ENCODE data around the gene IGSF3.

The IGSF3 gene

GRCh38 chr1:116667575-116668105 is at the start of gene IGSF3:
Gene IGSF3 (minus strand): TSS chr1:116667733. CDS start chr1:116666326, 1,407 bp downstream.
- DNase-seq: peak; percentile 45

- no peak for DNase-seq
Observed at GRCh38 chr1:116717318-116717717, 49.8 kb upstream of the IGSF3 start.

- DNase-seq: no peak
Observed at GRCh38 chr1:116716391-116716790, 48.9 kb upstream of the IGSF3 start.

GRCh38 chr1:116713474-116713873 is 45.9 kb upstream of the IGSF3 start:
- no peak for DNase-seq

- DNase-seq: no peak
Observed at GRCh38 chr1:116712510-116712909, 45.0 kb upstream of the IGSF3 start.

GRCh38 chr1:116711263-116711840 is 43.8 kb upstream of the IGSF3 start:
- DNase-seq: peak; percentile 39

GRCh38 chr1:116710420-116711262 is 43.1 kb upstream of the IGSF3 start:
- DNase-seq: peak; percentile 34

GRCh38 chr1:116709666-116710167 is 42.2 kb upstream of the IGSF3 start:
- DNase-seq: no peak

- DNase-seq: no peak
Observed at GRCh38 chr1:116708255-116708900, 40.8 kb upstream of the IGSF3 start.

- no peak for DNase-seq
Observed at GRCh38 chr1:116706841-116707240, 39.3 kb upstream of the IGSF3 start.

- no peak for DNase-seq
Observed at GRCh38 chr1:116706123-116706522, 38.6 kb upstream of the IGSF3 start.

- DNase-seq: no peak
Observed at GRCh38 chr1:116704278-116704677, 36.7 kb upstream of the IGSF3 start.

GRCh38 chr1:116699605-116700004 is 32.1 kb upstream of the IGSF3 start:
- no peak for DNase-seq

GRCh38 chr1:116698244-116698595 is 30.7 kb upstream of the IGSF3 start:
- no peak for DNase-seq

- no peak for DNase-seq
Observed at GRCh38 chr1:116697548-116698243, 30.2 kb upstream of the IGSF3 start.

- DNase-seq: no peak
Observed at GRCh38 chr1:116694524-116694923, 27.0 kb upstream of the IGSF3 start.

- DNase-seq: no peak
Observed at GRCh38 chr1:116693759-116694480, 26.4 kb upstream of the IGSF3 start.

- no peak for DNase-seq
Observed at GRCh38 chr1:116692879-116693278, 25.3 kb upstream of the IGSF3 start.

- DNase-seq: no peak
Observed at GRCh38 chr1:116690849-116691406, 23.4 kb upstream of the IGSF3 start.

GRCh38 chr1:116690396-116690848 is 22.9 kb upstream of the IGSF3 start:
- DNase-seq: no peak

GRCh38 chr1:116686723-116687352 is 19.3 kb upstream of the IGSF3 start:
- DNase-seq: no peak

Data from NCI-H1105 treated with DMSO at 0.1 percent for 48 hours (cell line).